OCI-LY1 (cell line): ENCODE data around the gene DPH6.

Source experiments
- H2AFZ ChIP-seq: fragments of 200-600 bp; sonication (generic), shearing (Covaris generic); 2 replicates; pipeline ENCODE4 v1.6.0; 2014; ENCODE audit warnings: antibody characterized with exemption, mild to moderate bottlenecking, low read length
- H3F3A ChIP-seq: fragments of 200-600 bp; sonication (generic), shearing (Covaris generic); 2 replicates; pipeline ENCODE4 v1.6.0; 2014; ENCODE audit warnings: mild to moderate bottlenecking, antibody characterized with exemption, low read length, moderate library complexity; ENCODE audit not compliant: insufficient read depth
- H3K27ac ChIP-seq: fragments of 200-600 bp; sonication (generic); 2 replicates; pipeline ENCODE4 v1.5.1; 2014; ENCODE audit warnings: low read length, mixed run types, mild to moderate bottlenecking, low read depth; ENCODE audit not compliant: poor library complexity, severe bottlenecking
- H3K27me3 ChIP-seq: fragments of 200-600 bp; sonication (generic); 2 replicates; pipeline ENCODE4 v1.6.0; 2014; ENCODE audit warnings: antibody characterized with exemption, mild to moderate bottlenecking, low read length, moderate library complexity; ENCODE audit not compliant: insufficient read depth
- H3K36me3 ChIP-seq: fragments of 200-600 bp; sonication (generic); 2 replicates; pipeline ENCODE4 v1.6.1; 2014; ENCODE audit warnings: mild to moderate bottlenecking, antibody characterized with exemption, low read length, moderate library complexity, mixed read lengths; ENCODE audit not compliant: insufficient read depth
- H3K4me1 ChIP-seq: fragments of 200-600 bp; sonication (generic); 2 replicates; pipeline ENCODE4 v1.5.1; 2014; ENCODE audit warnings: mild to moderate bottlenecking, low read length, moderate library complexity; ENCODE audit not compliant: insufficient read depth, severe bottlenecking
- H3K4me2 ChIP-seq: fragments of 200-600 bp; sonication (generic), shearing (Covaris generic); 2 replicates; pipeline ENCODE4 v1.6.1; 2014; ENCODE audit warnings: low read length
- H3K4me3 ChIP-seq: fragments of 200-600 bp; sonication (generic); 2 replicates; pipeline ENCODE4 v1.5.1; 2014; ENCODE audit warnings: low read length, low read depth, mild to moderate bottlenecking, mixed read lengths; ENCODE audit not compliant: poor library complexity, severe bottlenecking
- H3K79me2 ChIP-seq: fragments of 200-600 bp; shearing (Covaris generic); 2 replicates; pipeline ENCODE4 v1.6.1; 2016; ENCODE audit warnings: mixed run types, low read length, mixed read lengths; ENCODE audit not compliant: insufficient read depth
- H3K9ac ChIP-seq: fragments of 200-600 bp; sonication (generic), shearing (Covaris generic); 2 replicates; pipeline ENCODE4 v1.6.1; 2014; ENCODE audit warnings: mild to moderate bottlenecking, low read length, mixed read lengths
- H3K9me2 ChIP-seq: fragments of 200-600 bp; sonication (generic), shearing (Covaris generic); 2 replicates; pipeline ENCODE4 v1.6.1; 2014; ENCODE audit warnings: low read depth, mild to moderate bottlenecking, low read length, mixed read lengths
- H3K9me3 ChIP-seq: fragments of 200-600 bp; shearing (Covaris generic); 2 replicates; pipeline ENCODE4 v1.6.1; 2014; ENCODE audit warnings: low read length, mixed read lengths
- H4K20me1 ChIP-seq: fragments of 200-600 bp; sonication (generic), shearing (Covaris generic); 2 replicates; pipeline ENCODE4 v1.6.0; 2016; ENCODE audit warnings: mild to moderate bottlenecking, low read length; ENCODE audit not compliant: insufficient read depth
- CTCF ChIP-seq: fragments of 200-600 bp; sonication (generic), shearing (Covaris generic); IDR thresholded peaks from 2 replicates; pipeline ENCODE4 v1.5.1; 2017; ENCODE audit warnings: mild to moderate bottlenecking, antibody characterized with exemption, low read length, moderate library complexity, mixed read lengths
- EZH2 ChIP-seq: fragments of 200-600 bp; sonication (generic), shearing (Covaris generic); IDR thresholded peaks from 2 replicates; pipeline ENCODE4 v1.8.0; 2017; ENCODE audit warnings: borderline replicate concordance, mixed run types, mild to moderate bottlenecking, antibody characterized with exemption, low read length, moderate library complexity, mixed read lengths

The DPH6 gene

GRCh38 chr15:35358824-35359223 is 187.1 kb downstream of the DPH6 start:
- Histone ChIP-seq H2AFZ (no peak overlapping the region), H3F3A (no peaks in the 10 kb centered on the region), H3K27ac (no peak overlapping the region), H3K4me1 (no peaks in the 10 kb centered on the region), H3K36me3 (no peaks in the 10 kb centered on the region), H3K9me3 (no peaks in the 10 kb centered on the region), H3K27me3 (no peaks in the 10 kb centered on the region), H3K9me2 (no peaks in the 10 kb centered on the region), H4K20me1 (no peaks in the 10 kb centered on the region), H3K79me2 (no peaks in the 10 kb centered on the region), H3K9ac (no peak overlapping the region), H3K4me2 (no peak overlapping the region), H3K4me3 (no peak overlapping the region)
- TF ChIP-seq CTCF (no peak), EZH2 (no peak)

GRCh38 chr15:35351059-35351458 is 194.9 kb downstream of the DPH6 start:
- no peak overlapping the region for H3K9ac ChIP-seq
- no peaks in the 10 kb centered on the region for H3K4me1 ChIP-seq
- H3K36me3 ChIP-seq, result no peaks in the 10 kb centered on the region
- no peak for TF ChIP-seq CTCF
- no peak for TF ChIP-seq EZH2
- no peaks in the 10 kb centered on the region for H3K27me3 ChIP-seq
- H3K27ac ChIP-seq, result no peak overlapping the region
- no peaks in the 10 kb centered on the region for H4K20me1 ChIP-seq
- H3K4me3 ChIP-seq, result no peak overlapping the region
- no peaks in the 10 kb centered on the region for H3F3A ChIP-seq
- no peaks in the 10 kb centered on the region for H3K79me2 ChIP-seq
- H3K9me2 ChIP-seq, result no peaks in the 10 kb centered on the region
- no peak overlapping the region for H3K4me2 ChIP-seq
- peaks cover 3% of the 10 kb centered on the region for H3K9me3 ChIP-seq
- no peak overlapping the region for H2AFZ ChIP-seq

- no peak for TF ChIP-seq EZH2
- TF ChIP-seq CTCF, result no peak
- Histone ChIP-seq H3K27me3 (no peaks in the 10 kb centered on the region), H2AFZ (no peak overlapping the region)
Observed at GRCh38 chr15:35349916-35350315, 196.0 kb downstream of the DPH6 start.

More at GRCh38 chr15:35349916-35350315, 196.0 kb downstream of the DPH6 start:
- Histone ChIP-seq H3K79me2 (no peaks in the 10 kb centered on the region), H3K4me2 (no peak overlapping the region), H3K9ac (no peak overlapping the region), H4K20me1 (no peaks in the 10 kb centered on the region), H3K4me1 (no peaks in the 10 kb centered on the region), H3K27ac (no peak overlapping the region), H3K9me3 (peaks cover 3% of the 10 kb centered on the region), H3F3A (no peaks in the 10 kb centered on the region), H3K36me3 (no peaks in the 10 kb centered on the region), H3K4me3 (no peak overlapping the region), H3K9me2 (no peaks in the 10 kb centered on the region)
